ENCODE data around the gene TMEM185B. TPM values are rescaled to one million over a fixed set of nuclear protein-coding genes. Genes with fewer than 3 reads are reported as not detected.

Gene TMEM185B
- total and polyA plus RNA-seq, 2 of the 4 experiments (the other 2 are of a cell fraction) = 17.7 to 26.1 TPM

GRCh38 chr2:120233292-120233691, 10.1 kb upstream of the TMEM185B start:
- H2BK120ac ChIP-seq (ENCODE audit: low read depth, low read length) = no peak overlapping the region
- H3K9me1 ChIP-seq (ENCODE audit: insufficient read depth, low read length) = peaks cover 5% of the 10 kb centered on the region
- no TSS peak for BruUV-seq (replicated peaks)
- in situ Hi-C loops (cut with MboI; ENCODE audit: low sequenced_read_pairs) = loop anchor here (25.0 kb wide), 1 partner anchor 996 kb away; no protein-coding TSS in a partner anchor
- ChIA-PET POLR2A (ENCODE audit: unreplicated experiment) (no interaction called here), CTCF (no interaction called here)
- dilution Hi-C loops (cut with HindIII; ENCODE audit: low sequenced_read_pairs, unreplicated experiment) = no loop called here
- H3K79me1 ChIP-seq (ENCODE audit: low read depth in 1 of 2, low read length in 2 of 2) = no peaks in the 10 kb centered on the region
- H4K91ac ChIP-seq (ENCODE audit: insufficient read depth, low read depth, low read length) = no peak overlapping the region
- H3K18ac ChIP-seq (ENCODE audit: low read depth, low read length) = no peak overlapping the region
- intact Hi-C loops (cut with micrococcal nuclease) = no loop called here
- H4K20me1 ChIP-seq (ENCODE audit: insufficient read depth, low read length) = no peaks in the 10 kb centered on the region
- no peak for TF ChIP-seq BHLHE40 (IDR thresholded peaks at IDR 0.05; ENCODE audit: low read depth, low read length)
- no peak for TF ChIP-seq MAFK (IDR thresholded peaks at IDR 0.05; ENCODE audit: low read depth, low read length)
- TF ChIP-seq NFE2L2 (IDR thresholded peaks at IDR 0.05; ENCODE audit: low read depth, low read length) = no peak
- TF ChIP-seq MXI1 (IDR thresholded peaks at IDR 0.05; ENCODE audit: borderline replicate concordance, low read depth, low read length) = no peak
- TF ChIP-seq RCOR1 (IDR thresholded peaks at IDR 0.05; ENCODE audit: insufficient replicate concordance, low read length) = no peak
- no peak for TF ChIP-seq RAD21 (IDR thresholded peaks at IDR 0.05; ENCODE audit: low read length)
- TF ChIP-seq, protein P1, sequence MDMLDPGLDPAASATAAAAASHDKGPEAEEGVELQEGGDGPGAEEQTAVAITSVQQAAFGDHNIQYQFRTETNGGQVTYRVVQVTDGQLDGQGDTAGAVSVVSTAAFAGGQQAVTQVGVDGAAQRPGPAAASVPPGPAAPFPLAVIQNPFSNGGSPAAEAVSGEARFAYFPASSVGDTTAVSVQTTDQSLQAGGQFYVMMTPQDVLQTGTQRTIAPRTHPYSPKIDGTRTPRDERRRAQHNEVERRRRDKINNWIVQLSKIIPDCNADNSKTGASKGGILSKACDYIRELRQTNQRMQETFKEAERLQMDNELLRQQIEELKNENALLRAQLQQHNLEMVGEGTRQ (IDR thresholded peaks at IDR 0.05; ENCODE audit: low read depth, low read length) = no peak
- TF ChIP-seq CHD1 (IDR thresholded peaks at IDR 0.05; ENCODE audit: low read depth, low read length) = no peak
- TF ChIP-seq, protein P2, sequence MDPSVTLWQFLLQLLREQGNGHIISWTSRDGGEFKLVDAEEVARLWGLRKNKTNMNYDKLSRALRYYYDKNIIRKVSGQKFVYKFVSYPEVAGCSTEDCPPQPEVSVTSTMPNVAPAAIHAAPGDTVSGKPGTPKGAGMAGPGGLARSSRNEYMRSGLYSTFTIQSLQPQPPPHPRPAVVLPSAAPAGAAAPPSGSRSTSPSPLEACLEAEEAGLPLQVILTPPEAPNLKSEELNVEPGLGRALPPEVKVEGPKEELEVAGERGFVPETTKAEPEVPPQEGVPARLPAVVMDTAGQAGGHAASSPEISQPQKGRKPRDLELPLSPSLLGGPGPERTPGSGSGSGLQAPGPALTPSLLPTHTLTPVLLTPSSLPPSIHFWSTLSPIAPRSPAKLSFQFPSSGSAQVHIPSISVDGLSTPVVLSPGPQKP (IDR thresholded peaks at IDR 0.05; ENCODE audit: borderline replicate concordance, low read depth, low read length) = no peak
- no peak for TF ChIP-seq FOS (IDR thresholded peaks at IDR 0.05; ENCODE audit: low read depth, low read length)
- TF ChIP-seq RFX5 (IDR thresholded peaks at IDR 0.05; ENCODE audit: low read depth, low read length) = no peak
- TF ChIP-seq, protein P3, sequence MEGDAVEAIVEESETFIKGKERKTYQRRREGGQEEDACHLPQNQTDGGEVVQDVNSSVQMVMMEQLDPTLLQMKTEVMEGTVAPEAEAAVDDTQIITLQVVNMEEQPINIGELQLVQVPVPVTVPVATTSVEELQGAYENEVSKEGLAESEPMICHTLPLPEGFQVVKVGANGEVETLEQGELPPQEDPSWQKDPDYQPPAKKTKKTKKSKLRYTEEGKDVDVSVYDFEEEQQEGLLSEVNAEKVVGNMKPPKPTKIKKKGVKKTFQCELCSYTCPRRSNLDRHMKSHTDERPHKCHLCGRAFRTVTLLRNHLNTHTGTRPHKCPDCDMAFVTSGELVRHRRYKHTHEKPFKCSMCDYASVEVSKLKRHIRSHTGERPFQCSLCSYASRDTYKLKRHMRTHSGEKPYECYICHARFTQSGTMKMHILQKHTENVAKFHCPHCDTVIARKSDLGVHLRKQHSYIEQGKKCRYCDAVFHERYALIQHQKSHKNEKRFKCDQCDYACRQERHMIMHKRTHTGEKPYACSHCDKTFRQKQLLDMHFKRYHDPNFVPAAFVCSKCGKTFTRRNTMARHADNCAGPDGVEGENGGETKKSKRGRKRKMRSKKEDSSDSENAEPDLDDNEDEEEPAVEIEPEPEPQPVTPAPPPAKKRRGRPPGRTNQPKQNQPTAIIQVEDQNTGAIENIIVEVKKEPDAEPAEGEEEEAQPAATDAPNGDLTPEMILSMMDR (conservative IDR thresholded peaks at IDR 0.05; ENCODE audit: low read depth, low read length) = no peak
- no peak for TF ChIP-seq SMC3 (IDR thresholded peaks at IDR 0.05; ENCODE audit: low read depth, low read length)
- no peak for TF ChIP-seq CEBPB (IDR thresholded peaks at IDR 0.05; ENCODE audit: low read depth, low read length)
- no peak for TF ChIP-seq POLR2A (IDR thresholded peaks at IDR 0.05; ENCODE audit: low read depth, low read length)
- TF ChIP-seq MAZ (IDR thresholded peaks at IDR 0.05; ENCODE audit: borderline replicate concordance, low read depth, low read length) = no peak
- no peaks in the 10 kb centered on the region for H3K9me3 ChIP-seq (ENCODE audit: control insufficient read depth, insufficient read depth, low read length)
- no peak overlapping the region for H2BK20ac ChIP-seq (ENCODE audit: low read depth, low read length)
- no peak overlapping the region for H3K27ac ChIP-seq (ENCODE audit: insufficient read depth, low read length)
- H3K36me3 ChIP-seq (ENCODE audit: control insufficient read depth, insufficient read depth, low read length) = no peaks in the 10 kb centered on the region
- peaks cover 8% of the 10 kb centered on the region for H3K4me1 ChIP-seq (ENCODE audit: control insufficient read depth, insufficient read depth, low read length)
- H3K4me2 ChIP-seq (ENCODE audit: low read depth, low read length) = no peak overlapping the region
- H2AK5ac ChIP-seq (ENCODE audit: low read depth, low read length) = no peak overlapping the region
- no peak overlapping the region for H3K4me3 ChIP-seq (ENCODE audit: insufficient read depth, low read depth, low read length)
- no peak overlapping the region for H3K4ac ChIP-seq (ENCODE audit: low read depth, low read length)
- ATAC-seq (ENCODE audit: low read depth) (no peak), DNase-seq (no peak)
- H3K9ac ChIP-seq (ENCODE audit: low read depth, low read length) = no peak overlapping the region
- no peak overlapping the region for H4K5ac ChIP-seq (ENCODE audit: low read depth, low read length)
- no peak overlapping the region for H2BK15ac ChIP-seq (ENCODE audit: low read depth, low read length)
- WGBS, 2 experiments (ENCODE audit: extremely low coverage in 2 of 2, insufficient read length in 1 of 2) = no CpG with 5 or more reads among the region's 5 CpGs
- no peak overlapping the region for H2BK5ac ChIP-seq (ENCODE audit: low read depth, low read length, poor library complexity, severe bottlenecking)
- H3K23ac ChIP-seq (ENCODE audit: low read depth, low read length) = no peak overlapping the region
- no peak overlapping the region for H4K8ac ChIP-seq (ENCODE audit: low read depth in 2 of 2, low read length in 2 of 2)
- H3K14ac ChIP-seq (replicated peaks; ENCODE audit: low read depth, low read length) = no peak overlapping the region
- no peak overlapping the region for H2AFZ ChIP-seq (replicated peaks; ENCODE audit: low read length, poor library complexity)
- no peak overlapping the region for H2AK9ac ChIP-seq (replicated peaks; ENCODE audit: low read depth, low read length, poor library complexity)
- no peaks in the 10 kb centered on the region for H3K27me3 ChIP-seq (ENCODE audit: control insufficient read depth, insufficient read depth, low read length)
- no peak overlapping the region for H3K56ac ChIP-seq (ENCODE audit: extremely low read depth, insufficient read depth, low read length)

Data from IMR-90 (cell line).